ENCODE data around the gene AZIN2.
A peak's percentile ranks its signal among the peaks of the same experiment; 100 is the strongest.

Gene AZIN2

GRCh38 chr1:33157131-33157530 lies 76.2 kb downstream of the AZIN2 start:
- no peak for DNase-seq

GRCh38 chr1:33158366-33158765 lies 77.4 kb downstream of the AZIN2 start:
- DNase-seq: no peak

- no peak for DNase-seq
Measured at GRCh38 chr1:33159577-33159976, 78.6 kb downstream of the AZIN2 start.

- peak; percentile 82 for DNase-seq
Measured at GRCh38 chr1:33161061-33161681, 80.2 kb downstream of the AZIN2 start.

- no peak for DNase-seq
Measured at GRCh38 chr1:33162141-33162540, 81.2 kb downstream of the AZIN2 start.

- peak; percentile 61 for DNase-seq
Measured at GRCh38 chr1:33163621-33164519, 82.9 kb downstream of the AZIN2 start.

GRCh38 chr1:33165209-33165608 lies 84.3 kb downstream of the AZIN2 start:
- DNase-seq: no peak

GRCh38 chr1:33165809-33166208 lies 84.9 kb downstream of the AZIN2 start:
- no peak for DNase-seq

GRCh38 chr1:33167650-33168447 lies 86.9 kb downstream of the AZIN2 start:
- no peak for DNase-seq

GRCh38 chr1:33168556-33169289 lies 87.8 kb downstream of the AZIN2 start:
- no peak for DNase-seq

GRCh38 chr1:33169290-33170055 lies 88.5 kb downstream of the AZIN2 start:
- no peak for DNase-seq
